NCI-H1105 treated with DMSO at 0.1 percent for 48 hours (cell line): ENCODE measurements around the gene HIP1.
"Not testable (repeated sequence)": the region's sequence is repeated elsewhere in the genome, so short reads cannot be mapped to it uniquely, and the experiment has no call there.

Experiments
- DNase-seq: peaks from one replicate; lab custom pipeline; 2025; lab: John Stamatoyannopoulos, UW

Gene HIP1

GRCh38 chr7:75609416-75609815 lies 129.3 kb downstream of the HIP1 start:
- DNase-seq = not testable (repeated sequence)

- DNase-seq = no peak
These were observed 130.2 kb downstream of the HIP1 start for GRCh38 chr7:75608451-75609122.

- DNase-seq = no peak
These were observed 134.3 kb downstream of the HIP1 start for GRCh38 chr7:75604408-75604807.

GRCh38 chr7:75602831-75603230 lies 135.9 kb downstream of the HIP1 start:
- DNase-seq = not testable (repeated sequence)

GRCh38 chr7:75601539-75601938 lies 137.2 kb downstream of the HIP1 start:
- no peak for DNase-seq

GRCh38 chr7:75600748-75601147 lies 138.0 kb downstream of the HIP1 start:
- DNase-seq = not testable (repeated sequence)

- DNase-seq = peak; percentile 95
These were observed 139.4 kb downstream of the HIP1 start for GRCh38 chr7:75599244-75599781.

GRCh38 chr7:75596727-75597614 lies 141.8 kb downstream of the HIP1 start:
- DNase-seq = no peak

- no peak for DNase-seq
These were observed 143.0 kb downstream of the HIP1 start for GRCh38 chr7:75595766-75596165.

GRCh38 chr7:75593500-75594184 lies 145.1 kb downstream of the HIP1 start:
- not testable (repeated sequence) for DNase-seq

- DNase-seq = no peak
These were observed 147.1 kb downstream of the HIP1 start for GRCh38 chr7:75591467-75592255.

- no peak for DNase-seq
These were observed 148.3 kb downstream of the HIP1 start for GRCh38 chr7:75590373-75591005.

- no peak for DNase-seq
These were observed 154.4 kb downstream of the HIP1 start for GRCh38 chr7:75584354-75584753.

- DNase-seq = no peak
These were observed 155.5 kb downstream of the HIP1 start for GRCh38 chr7:75583255-75583654.

- no peak for DNase-seq
These were observed 158.8 kb downstream of the HIP1 start for GRCh38 chr7:75579899-75580298.

- DNase-seq = no peak
These were observed 160.7 kb downstream of the HIP1 start for GRCh38 chr7:75578081-75578480.

GRCh38 chr7:75575488-75576121 lies 163.1 kb downstream of the HIP1 start:
- no peak for DNase-seq

- no peak for DNase-seq
These were observed 165.2 kb downstream of the HIP1 start for GRCh38 chr7:75573477-75574019.

GRCh38 chr7:75572814-75573213 lies 165.9 kb downstream of the HIP1 start:
- no peak for DNase-seq

- no peak for DNase-seq
These were observed 166.3 kb downstream of the HIP1 start for GRCh38 chr7:75572396-75572795.
